Hematopoietic multipotent progenitor cell treated with erythropoietin and hydrocortisone succinate and interleukin-3 and kit ligand, for 8 days (in vitro differentiated cells): ENCODE data around the gene RPS6KB2.

Experiments
- DNase-seq: peaks from one replicate; pipeline ENCODE4 v3.0.0-alpha.2; 2015

Gene RPS6KB2

GRCh38 chr11:67448220-67448609 is 19.9 kb downstream of the RPS6KB2 start:
- no peak for DNase-seq

- no peak for DNase-seq
These were observed 21.0 kb downstream of the RPS6KB2 start for GRCh38 chr11:67449116-67449844.

- no peak for DNase-seq
These were observed 22.7 kb downstream of the RPS6KB2 start for GRCh38 chr11:67450796-67451657.

- DNase-seq: no peak
These were observed 23.3 kb downstream of the RPS6KB2 start for GRCh38 chr11:67451658-67451976.

- no peak for DNase-seq
These were observed 24.1 kb downstream of the RPS6KB2 start, which contains the start of gene GPR152 for GRCh38 chr11:67452141-67452952. Gene GPR152 (minus strand): TSS chr11:67452729. CDS start chr11:67452724, 5 bp downstream.

- DNase-seq: no peak
These were observed 25.8 kb downstream of the RPS6KB2 start for GRCh38 chr11:67453816-67454732.

- no peak for DNase-seq
These were observed 26.8 kb downstream of the RPS6KB2 start, which contains the start of gene CABP4 for GRCh38 chr11:67455054-67455453. Gene CABP4 (plus strand): TSS chr11:67455354. CDS start chr11:67455424, 70 bp downstream.

GRCh38 chr11:67456068-67456705 is 27.9 kb downstream of the RPS6KB2 start:
- DNase-seq: no peak

- DNase-seq: no peak
These were observed 29.2 kb downstream of the RPS6KB2 start for GRCh38 chr11:67457453-67457852.

GRCh38 chr11:67458266-67458665 is 30.0 kb downstream of the RPS6KB2 start:
- DNase-seq: no peak

GRCh38 chr11:67463186-67463585 is 34.9 kb downstream of the RPS6KB2 start:
- DNase-seq: no peak

GRCh38 chr11:67463680-67464410 is 35.6 kb downstream of the RPS6KB2 start:
- DNase-seq: peak; percentile 25

GRCh38 chr11:67464411-67465188 is 36.3 kb downstream of the RPS6KB2 start:
- DNase-seq: peak; percentile 86

- DNase-seq: no peak
These were observed 36.9 kb downstream of the RPS6KB2 start for GRCh38 chr11:67465189-67465510.

- peak; percentile 53 for DNase-seq
These were observed 37.2 kb downstream of the RPS6KB2 start for GRCh38 chr11:67465530-67465929.

- DNase-seq: no peak
These were observed 38.1 kb downstream of the RPS6KB2 start for GRCh38 chr11:67466367-67466766.

GRCh38 chr11:67466962-67467771 is 38.9 kb downstream of the RPS6KB2 start:
- no peak for DNase-seq

GRCh38 chr11:67468056-67468455 is 39.8 kb downstream of the RPS6KB2 start:
- DNase-seq: no peak

- DNase-seq: no peak
These were observed 40.1 kb downstream of the RPS6KB2 start for GRCh38 chr11:67468456-67468758.
